ENCODE data around the gene GREB1L.

GREB1L gene

GRCh38 chr18:21281603-21282002 is 39.6 kb downstream of the GREB1L start:
- Histone ChIP-seq H3K4me2 (ENCODE audit: low read length) (no peak overlapping the region), H3K23ac (ENCODE audit: low read length) (no peak overlapping the region), H3K4me1 (ENCODE audit: control insufficient read depth in 1 of 2, insufficient read depth in 2 of 2, low read length in 2 of 2) (no peaks in the 10 kb centered on the region), H3K27ac (ENCODE audit: low read depth, low read length) (no peak overlapping the region), H3K9ac (ENCODE audit: low read length) (no peak overlapping the region), H2AFZ (ENCODE audit: insufficient read depth, low read length, poor library complexity) (no peak overlapping the region), H4K8ac (ENCODE audit: low read depth, low read length) (no peak overlapping the region), H2BK120ac (ENCODE audit: insufficient read depth, low read length, poor library complexity) (no peak overlapping the region), H3K4me3 (ENCODE audit: low read depth, low read length) (no peak overlapping the region), H2BK12ac (ENCODE audit: low read length) (no peak overlapping the region), H2BK5ac (ENCODE audit: low read depth, low read length, poor library complexity) (no peak overlapping the region), H2AK5ac (ENCODE audit: low read length) (no peak overlapping the region), H3K4ac (ENCODE audit: low read depth, low read length) (no peak overlapping the region), H3K79me2 (ENCODE audit: control insufficient read depth, insufficient read depth, low read length, poor library complexity) (no peaks in the 10 kb centered on the region), H3K79me1 (ENCODE audit: low read length) (no peaks in the 10 kb centered on the region), H3K27me3 (ENCODE audit: insufficient read depth, low read length) (no peaks in the 10 kb centered on the region), H3K9me3 (ENCODE audit: insufficient read depth, low read depth, low read length) (no peaks in the 10 kb centered on the region), H4K12ac (ENCODE audit: low read depth, low read length) (no peak overlapping the region), H4K91ac (ENCODE audit: low read depth, low read length) (no peak overlapping the region), H3K36me3 (ENCODE audit: control insufficient read depth in 1 of 2, insufficient read depth in 2 of 2, low read length in 2 of 2) (peaks cover 0 to 3% of the 10 kb centered on the region in 2 experiments), H3K14ac (ENCODE audit: low read length) (no peak overlapping the region), H3K18ac (ENCODE audit: low read length) (no peak overlapping the region)
- peak in 1 of 2 donors; percentile 51 for DNase-seq

GRCh38 chr18:21284540-21284939 is 42.5 kb downstream of the GREB1L start:
- no peak overlapping the region for H3K14ac ChIP-seq (ENCODE audit: low read length)
- H3K79me2 ChIP-seq (ENCODE audit: control insufficient read depth, insufficient read depth, low read length, poor library complexity), result no peaks in the 10 kb centered on the region
- no peak overlapping the region for H2BK12ac ChIP-seq (ENCODE audit: low read length)
- H3K4me2 ChIP-seq (ENCODE audit: low read length), result no peak overlapping the region
- no peak overlapping the region for H3K4ac ChIP-seq (ENCODE audit: low read depth, low read length)
- H4K8ac ChIP-seq (ENCODE audit: low read depth, low read length), result no peak overlapping the region
- no CpG with 5 or more reads among the region's 3 CpGs for WGBS (ENCODE audit: extremely low coverage, insufficient coverage, insufficient read length)
- H3K36me3 ChIP-seq (ENCODE audit: control insufficient read depth in 1 of 2, insufficient read depth in 2 of 2, low read length in 2 of 2), result no peaks in the 10 kb centered on the region
- peak in 1 of 2 donors; percentile 66 for DNase-seq
- no peaks in the 10 kb centered on the region for H3K9me3 ChIP-seq (ENCODE audit: insufficient read depth, low read depth, low read length)
- no peak overlapping the region for H3K23ac ChIP-seq (ENCODE audit: low read length)
- no peak overlapping the region for H2AK5ac ChIP-seq (ENCODE audit: low read length)
- no peak overlapping the region for H3K18ac ChIP-seq (ENCODE audit: low read length)
- H3K4me1 ChIP-seq (ENCODE audit: control insufficient read depth in 1 of 2, insufficient read depth in 2 of 2, low read length in 2 of 2), result no peaks in the 10 kb centered on the region
- no peak overlapping the region for H4K12ac ChIP-seq (ENCODE audit: low read depth, low read length)
- no peak overlapping the region for H2BK5ac ChIP-seq (ENCODE audit: low read depth, low read length, poor library complexity)
- no peak overlapping the region for H2AFZ ChIP-seq (ENCODE audit: insufficient read depth, low read length, poor library complexity)
- no peaks in the 10 kb centered on the region for H3K27me3 ChIP-seq (ENCODE audit: insufficient read depth, low read length)
- H3K4me3 ChIP-seq (ENCODE audit: low read depth, low read length), result no peak overlapping the region
- H4K91ac ChIP-seq (ENCODE audit: low read depth, low read length), result no peak overlapping the region
- no peak overlapping the region for H3K9ac ChIP-seq (ENCODE audit: low read length)
- no peak overlapping the region for H3K27ac ChIP-seq (ENCODE audit: low read depth, low read length)
- no peaks in the 10 kb centered on the region for H3K79me1 ChIP-seq (ENCODE audit: low read length)
- H2BK120ac ChIP-seq (ENCODE audit: insufficient read depth, low read length, poor library complexity), result no peak overlapping the region

DNA sequence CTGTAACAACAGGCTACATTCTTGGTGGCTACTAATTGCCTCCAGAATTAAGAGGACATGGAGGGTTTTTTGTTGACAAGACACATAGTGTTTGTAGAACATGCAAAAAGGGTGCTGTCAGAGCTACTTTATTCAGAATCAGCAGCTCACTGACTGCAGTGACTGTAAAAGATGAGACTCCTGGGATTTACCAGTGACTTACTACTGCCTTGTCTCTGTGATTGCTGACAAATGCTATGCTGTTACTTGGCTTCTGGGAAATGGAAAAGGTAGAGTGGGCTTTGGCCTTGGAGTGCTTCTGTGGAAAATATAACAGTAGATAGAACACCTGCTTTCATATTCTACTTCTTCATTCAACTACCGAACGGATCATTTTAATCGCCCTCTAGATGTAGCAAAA is 47.8 kb downstream of the GREB1L start:
- DNase-seq, result no peak
- Histone ChIP-seq H3K23ac (ENCODE audit: low read length) (no peak overlapping the region), H3K4me2 (ENCODE audit: low read length) (no peak overlapping the region), H3K4ac (ENCODE audit: low read depth, low read length) (no peak overlapping the region), H2AFZ (ENCODE audit: insufficient read depth, low read length, poor library complexity) (no peak overlapping the region), H3K4me1 (ENCODE audit: control insufficient read depth in 1 of 2, insufficient read depth in 2 of 2, low read length in 2 of 2) (peaks cover 4 to 7% of the 10 kb centered on the region in 2 experiments), H3K27ac (ENCODE audit: low read depth, low read length) (no peak overlapping the region), H2BK12ac (ENCODE audit: low read length) (no peak overlapping the region), H3K14ac (ENCODE audit: low read length) (no peak overlapping the region), H2BK5ac (ENCODE audit: low read depth, low read length, poor library complexity) (no peak overlapping the region), H2BK120ac (ENCODE audit: insufficient read depth, low read length, poor library complexity) (no peak overlapping the region), H3K4me3 (ENCODE audit: low read depth, low read length) (no peak overlapping the region), H3K79me2 (ENCODE audit: control insufficient read depth, insufficient read depth, low read length, poor library complexity) (no peaks in the 10 kb centered on the region), H3K9ac (ENCODE audit: low read length) (no peak overlapping the region), H3K36me3 (ENCODE audit: control insufficient read depth in 1 of 2, insufficient read depth in 2 of 2, low read length in 2 of 2) (no peaks in the 10 kb centered on the region), H3K18ac (ENCODE audit: low read length) (no peak overlapping the region), H3K27me3 (ENCODE audit: insufficient read depth, low read length) (no peaks in the 10 kb centered on the region), H4K91ac (ENCODE audit: low read depth, low read length) (no peak overlapping the region), H3K9me3 (ENCODE audit: insufficient read depth, low read depth, low read length) (no peaks in the 10 kb centered on the region), H3K79me1 (ENCODE audit: low read length) (no peaks in the 10 kb centered on the region), H4K12ac (ENCODE audit: low read depth, low read length) (no peak overlapping the region), H4K8ac (ENCODE audit: low read depth, low read length) (no peak overlapping the region), H2AK5ac (ENCODE audit: low read length) (no peak overlapping the region)
- no CpG with 5 or more reads among the region's 3 CpGs for WGBS (ENCODE audit: extremely low coverage, insufficient coverage, insufficient read length)

DNA sequence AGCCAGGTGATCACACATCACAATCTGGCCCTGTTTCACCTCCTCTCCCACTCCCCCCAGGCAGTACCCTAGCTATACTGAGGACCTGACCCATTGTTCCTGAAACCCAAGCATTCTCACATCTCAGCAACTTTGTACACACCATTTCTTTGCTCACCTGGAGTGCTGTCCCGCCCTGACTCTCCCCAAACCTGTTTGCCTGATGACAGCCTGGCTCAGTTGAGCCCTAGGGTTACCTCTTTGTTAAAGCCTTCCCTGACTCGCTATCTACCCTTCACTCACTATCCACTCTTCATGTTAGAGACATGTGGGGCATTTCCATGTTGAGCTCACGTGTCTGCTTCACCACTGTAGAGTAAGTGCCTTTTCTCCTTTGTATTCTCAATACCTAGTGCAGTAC is 49.1 kb downstream of the GREB1L start:
- Histone ChIP-seq H3K9me3 (ENCODE audit: insufficient read depth, low read depth, low read length) (no peaks in the 10 kb centered on the region), H4K8ac (ENCODE audit: low read depth, low read length) (no peak overlapping the region), H3K9ac (ENCODE audit: low read length) (no peak overlapping the region), H2BK12ac (ENCODE audit: low read length) (no peak overlapping the region), H3K36me3 (ENCODE audit: control insufficient read depth in 1 of 2, insufficient read depth in 2 of 2, low read length in 2 of 2) (peaks cover 0 to 2% of the 10 kb centered on the region in 2 experiments), H3K4me2 (ENCODE audit: low read length) (no peak overlapping the region), H2BK120ac (ENCODE audit: insufficient read depth, low read length, poor library complexity) (no peak overlapping the region), H3K4me3 (ENCODE audit: low read depth, low read length) (no peak overlapping the region), H3K4me1 (ENCODE audit: control insufficient read depth in 1 of 2, insufficient read depth in 2 of 2, low read length in 2 of 2) (peaks cover 4 to 7% of the 10 kb centered on the region in 2 experiments), H2AK5ac (ENCODE audit: low read length) (no peak overlapping the region), H4K91ac (ENCODE audit: low read depth, low read length) (no peak overlapping the region), H3K18ac (ENCODE audit: low read length) (peak overlapping the region; percentile 28), H3K27me3 (ENCODE audit: insufficient read depth, low read length) (no peaks in the 10 kb centered on the region), H3K79me2 (ENCODE audit: control insufficient read depth, insufficient read depth, low read length, poor library complexity) (no peaks in the 10 kb centered on the region), H2AFZ (ENCODE audit: insufficient read depth, low read length, poor library complexity) (no peak overlapping the region), H3K4ac (ENCODE audit: low read depth, low read length) (no peak overlapping the region), H3K27ac (ENCODE audit: low read depth, low read length) (no peak overlapping the region), H4K12ac (ENCODE audit: low read depth, low read length) (no peak overlapping the region), H2BK5ac (ENCODE audit: low read depth, low read length, poor library complexity) (no peak overlapping the region), H3K14ac (ENCODE audit: low read length) (no peak overlapping the region), H3K79me1 (ENCODE audit: low read length) (no peaks in the 10 kb centered on the region), H3K23ac (ENCODE audit: low read length) (no peak overlapping the region)
- no peak for DNase-seq
- no CpG with 5 or more reads among the region's 3 CpGs for WGBS (ENCODE audit: extremely low coverage, insufficient coverage, insufficient read length)

All from trophoblast cell (in vitro differentiated cells and primary cell).